HCT116 (cell line): ENCODE data around the gene MUS81. TPM values are rescaled to one million over a fixed set of nuclear protein-coding genes. Genes with fewer than 3 reads are reported as not detected.

Experiments
- ATAC-seq: fragments of 200-7000 bp; cut with Tn5 transposase; 2 replicates; pipeline ENCODE4 v1.9.1; 2020; ENCODE audit warnings: mild to moderate bottlenecking, moderate library complexity
- BruUV-seq: library from RNA; stranded (reverse); fragments of 400-500 nt; replicated peaks from 2 replicates; lab custom pipeline; 2021; lab: Mats Ljungman, UMichigan
- CTCF ChIA-PET: fragments of 300-600 bp; sonication (Branson Sonifier 250); formaldehyde crosslinking; loops from one replicate; lab custom pipeline; 2021; ENCODE audit warnings: antibody characterized with exemption; lab: Charles Lee
- POLR2A ChIA-PET: fragments of 300-600, 350-600 bp; sonication (Branson Sonifier 250); formaldehyde crosslinking; loops from one replicate; lab custom pipeline; 2021; ENCODE audit warnings: antibody characterized with exemption; lab: Charles Lee
- RAD21 ChIA-PET, 2 experiments: fragments of 300-600 bp; sonication (Branson Sonifier 250); formaldehyde crosslinking; loops; one replicate each; lab custom pipeline; 2023; ENCODE audit warnings: low total read pairs in 2 of 2; ENCODE audit not compliant: uncharacterized antibody in 2 of 2, unreplicated experiment in 2 of 2, low non-redundant PET in 1 of 2; lab: Charles Lee
- DNase-seq: peaks from one replicate; pipeline ENCODE4 v3.0.0-alpha.2; 2010; ENCODE audit warnings: low read depth, low spot score
- H2AFZ ChIP-seq: fragments of 200-600 bp; shearing (Covaris generic), sonication (generic); 2 replicates; pipeline ENCODE4 v1.6.1; 2017; ENCODE audit warnings: low read depth, mixed run types, mixed read lengths, antibody characterized with exemption, low read length; ENCODE audit not compliant: poor library complexity, severe bottlenecking
- H3K27ac ChIP-seq: 2 replicates; pipeline ENCODE4 v1.5.1; 2012; ENCODE audit warnings: low read depth, low read length
- H3K27me3 ChIP-seq: fragments of 200-600 bp; sonication (generic); 2 replicates; pipeline ENCODE4 v1.6.1; 2016; ENCODE audit warnings: mixed run types, low read length, mixed read lengths; ENCODE audit not compliant: insufficient read depth
- H3K36me3 ChIP-seq, 2 experiments: fragments of 200-500 bp in 1 of 2; fragments of 200-600 bp in 1 of 2; sonication (Bioruptor generic) in 1 of 2; sonication (generic) in 1 of 2; 2 replicates each; pipeline versions ENCODE4 v1.5.1 to v1.6.1; 2014 to 2016; ENCODE audit warnings: low read length in 2 of 2, inconsistent platforms in 1 of 2, mixed read lengths in 1 of 2, mixed run types in 1 of 2; ENCODE audit not compliant: insufficient read depth in 2 of 2, control insufficient read depth in 1 of 2
- H3K4me1 ChIP-seq, 2 experiments: fragments of 200-600 bp in 1 of 2; sonication (generic) in 1 of 2; 2 replicates each; pipeline versions ENCODE4 v1.5.1 to v1.6.1; 2012 to 2017; ENCODE audit warnings: low read length in 2 of 2, inconsistent platforms in 1 of 2, mild to moderate bottlenecking in 1 of 2, mixed read lengths in 1 of 2, mixed run types in 1 of 2, moderate library complexity in 1 of 2; ENCODE audit not compliant: insufficient read depth in 2 of 2, control insufficient read depth in 1 of 2
- H3K4me2 ChIP-seq: fragments of 200-600 bp; sonication (generic); 2 replicates; pipeline ENCODE4 v1.6.1; 2017; ENCODE audit warnings: mixed run types, low read length, mixed read lengths
- H3K4me3 ChIP-seq, 2 experiments: fragments of 200-600 bp in 1 of 2; sonication (generic) in 1 of 2; replicated peaks in 1 of 2; 2 replicates each; pipeline ENCODE4 v1.5.1; 2011 to 2016; ENCODE audit warnings: low read length in 2 of 2, control low read depth in 1 of 2, low read depth in 1 of 2, mild to moderate bottlenecking in 1 of 2, mixed read lengths in 1 of 2, mixed run types in 1 of 2
- H3K79me2 ChIP-seq: fragments of 200-600 bp; sonication (generic); 2 replicates; pipeline ENCODE4 v1.6.1; 2017; ENCODE audit warnings: mild to moderate bottlenecking, mixed run types, low read length, moderate library complexity, mixed read lengths; ENCODE audit not compliant: insufficient read depth
- H3K9ac ChIP-seq: fragments of 200-600 bp; sonication (generic); 2 replicates; pipeline ENCODE4 v1.6.1; 2016; ENCODE audit warnings: low read length, mixed read lengths
- H3K9me2 ChIP-seq: fragments of 200-600 bp; sonication (generic), shearing (Covaris generic); 2 replicates; pipeline ENCODE4 v1.6.1; 2017; ENCODE audit warnings: mixed run types, mild to moderate bottlenecking, moderate library complexity; ENCODE audit not compliant: insufficient read depth
- H3K9me3 ChIP-seq, 2 experiments: fragments of 200-500 bp in 1 of 2; fragments of 200-600 bp in 1 of 2; sonication (Bioruptor generic) in 1 of 2; sonication (generic) in 1 of 2; 2 replicates each; pipeline ENCODE4 v1.6.1; 2014 to 2017; ENCODE audit warnings: low read length in 2 of 2, mixed read lengths in 2 of 2, inconsistent platforms in 1 of 2, low read depth in 1 of 2, mild to moderate bottlenecking in 1 of 2, mixed run types in 1 of 2, moderate library complexity in 1 of 2; ENCODE audit not compliant: control insufficient read depth in 1 of 2, insufficient read depth in 1 of 2
- H4K20me1 ChIP-seq: fragments of 200-600 bp; sonication (generic), shearing (Covaris generic); 2 replicates; pipeline ENCODE4 v1.6.1; 2017; ENCODE audit warnings: mixed run types, mild to moderate bottlenecking, moderate library complexity; ENCODE audit not compliant: insufficient read depth
- CEBPB ChIP-seq: IDR thresholded peaks from 2 replicates; pipeline ENCODE4 v1.6.1; 2012; ENCODE audit warnings: low read depth
- EGR1 ChIP-seq: IDR thresholded peaks from 2 replicates; pipeline ENCODE4 v1.6.1; 2012; ENCODE audit warnings: low read depth
- ELF1 ChIP-seq: IDR thresholded peaks from 2 replicates; pipeline ENCODE4 v1.6.1; 2012; ENCODE audit warnings: low read depth, borderline replicate concordance
- JUND ChIP-seq: IDR thresholded peaks from 2 replicates; pipeline ENCODE4 v1.6.1; 2012
- SRF ChIP-seq: IDR thresholded peaks from 2 replicates; pipeline ENCODE4 v1.6.1; 2012; ENCODE audit warnings: low read depth
- intact Hi-C: fragments of 100-400 bp; cut with micrococcal nuclease; formaldehyde crosslinking; loops from 2 replicates; pipeline ENCODE4 v1.10.0; 2022
- total RNA-seq: library from RNA; stranded (reverse); gene quantifications from one replicate; pipeline ENCODE4 v1.2.1, GENCODE V29; 2021; ENCODE audit not compliant: unreplicated experiment
- TF ChIP-seq, protein P1 (sequence below), 3 experiments: fragments of 200-600 bp in 1 of 3; sonication (generic) in 1 of 3; IDR thresholded peaks in 2 of 3; conservative IDR thresholded peaks in 1 of 3; 2 replicates each; pipeline ENCODE4 v1.5.1; 2012 to 2017; ENCODE audit warnings: low read depth in 2 of 3, low read length in 2 of 3, antibody characterized with exemption in 1 of 3, borderline replicate concordance in 1 of 3, control low read depth in 1 of 3, mild to moderate bottlenecking in 1 of 3, mixed read lengths in 1 of 3, mixed run types in 1 of 3, moderate library complexity in 1 of 3; ENCODE audit not compliant: insufficient read depth in 1 of 3

Gene MUS81
- total RNA-seq, 1 experiment from 2014 or later: 47.2 TPM

DNA sequence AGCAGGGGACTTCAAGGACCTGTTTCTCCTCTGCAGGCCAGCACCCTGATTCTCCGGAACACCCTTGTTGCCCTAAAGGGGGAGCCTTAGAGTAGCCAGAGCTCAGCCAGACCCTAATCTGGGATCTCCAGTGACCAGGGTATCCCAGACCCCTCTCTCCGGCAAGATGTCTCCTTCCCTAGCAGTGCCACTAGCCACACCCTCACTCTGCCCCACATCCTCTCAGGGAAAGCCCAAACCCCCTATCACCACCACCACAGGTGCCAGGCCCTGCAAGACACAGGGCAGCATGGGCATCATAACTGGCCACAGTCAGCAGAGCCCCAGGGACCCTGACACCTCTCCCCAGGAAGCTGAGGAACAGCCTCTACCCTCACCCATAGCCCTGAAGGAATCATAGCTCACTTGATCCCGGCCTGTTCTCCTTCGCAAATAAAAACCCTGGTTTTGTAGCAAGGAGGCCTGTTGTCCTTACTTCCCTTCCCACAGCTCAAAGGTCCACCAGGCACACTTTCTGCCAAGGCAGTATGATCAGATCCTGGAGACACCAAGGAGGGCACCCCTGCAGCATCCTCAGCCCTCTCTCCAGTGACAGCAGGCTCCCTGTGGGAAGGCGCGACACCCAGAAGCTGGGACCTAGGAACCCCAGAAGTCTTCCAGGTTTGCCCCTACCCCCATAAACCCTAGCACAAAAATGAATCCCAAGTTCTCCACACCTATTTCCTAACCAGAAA lies 6.8 kb upstream of the MUS81 start:
- H3K36me3 ChIP-seq: peaks cover 31 to 56% of the 10 kb centered on the region in 2 experiments
- H3K4me3 ChIP-seq: no peak overlapping the region
- no peak for DNase-seq
- TF ChIP-seq ELF1: no peak
- no peak for TF ChIP-seq JUND
- no peak for TF ChIP-seq CEBPB
- TF ChIP-seq, protein P1, sequence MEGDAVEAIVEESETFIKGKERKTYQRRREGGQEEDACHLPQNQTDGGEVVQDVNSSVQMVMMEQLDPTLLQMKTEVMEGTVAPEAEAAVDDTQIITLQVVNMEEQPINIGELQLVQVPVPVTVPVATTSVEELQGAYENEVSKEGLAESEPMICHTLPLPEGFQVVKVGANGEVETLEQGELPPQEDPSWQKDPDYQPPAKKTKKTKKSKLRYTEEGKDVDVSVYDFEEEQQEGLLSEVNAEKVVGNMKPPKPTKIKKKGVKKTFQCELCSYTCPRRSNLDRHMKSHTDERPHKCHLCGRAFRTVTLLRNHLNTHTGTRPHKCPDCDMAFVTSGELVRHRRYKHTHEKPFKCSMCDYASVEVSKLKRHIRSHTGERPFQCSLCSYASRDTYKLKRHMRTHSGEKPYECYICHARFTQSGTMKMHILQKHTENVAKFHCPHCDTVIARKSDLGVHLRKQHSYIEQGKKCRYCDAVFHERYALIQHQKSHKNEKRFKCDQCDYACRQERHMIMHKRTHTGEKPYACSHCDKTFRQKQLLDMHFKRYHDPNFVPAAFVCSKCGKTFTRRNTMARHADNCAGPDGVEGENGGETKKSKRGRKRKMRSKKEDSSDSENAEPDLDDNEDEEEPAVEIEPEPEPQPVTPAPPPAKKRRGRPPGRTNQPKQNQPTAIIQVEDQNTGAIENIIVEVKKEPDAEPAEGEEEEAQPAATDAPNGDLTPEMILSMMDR (IDR thresholded peaks at IDR 0.05 in 2 of 3, conservative IDR thresholded peaks at IDR 0.05 in 1 of 3; ENCODE audit: borderline replicate concordance in 1 of 3, insufficient read depth in 1 of 3, low read depth in 2 of 3, low read length in 2 of 3): 0 out of 6 replicates have a peak, but pooled peaks of 1 of the 3 experiments have one; percentile 7
- TF ChIP-seq EGR1: no peak
- TF ChIP-seq, all 23 proteins: peak for 1
- POLR2A ChIA-PET: interaction anchor here (0.6 to 1.2 kb wide), 4 partner anchors 17 to 141 kb away, joined by 3 to 6 read pairs (median 4); partner anchors contain the start of genes FIBP and KAT5
- H3K9me2 ChIP-seq: no peaks in the 10 kb centered on the region
- peaks cover 7 to 15% of the 10 kb centered on the region in 2 experiments for H3K4me1 ChIP-seq
- CTCF ChIA-PET: no interaction called here
- no peak overlapping the region for H2AFZ ChIP-seq
- peaks cover 15% of the 10 kb centered on the region; the same call in 1 of the 2 replicates for H4K20me1 ChIP-seq
- intact Hi-C loops: no loop called here
- H3K4me2 ChIP-seq: no peak overlapping the region
- no peak for ATAC-seq
- BruUV-seq: no TSS peak
- H3K9me3 ChIP-seq: no peaks in the 10 kb centered on the region; a peak in 1 of 4 replicates
- RAD21 ChIA-PET: no interaction called here
- H3K27ac ChIP-seq: no peak overlapping the region; the same call in 1 of the 2 replicates
- no peak overlapping the region for H3K9ac ChIP-seq
- peaks cover 41% of the 10 kb centered on the region for H3K79me2 ChIP-seq
- no peaks in the 10 kb centered on the region for H3K27me3 ChIP-seq

DNA sequence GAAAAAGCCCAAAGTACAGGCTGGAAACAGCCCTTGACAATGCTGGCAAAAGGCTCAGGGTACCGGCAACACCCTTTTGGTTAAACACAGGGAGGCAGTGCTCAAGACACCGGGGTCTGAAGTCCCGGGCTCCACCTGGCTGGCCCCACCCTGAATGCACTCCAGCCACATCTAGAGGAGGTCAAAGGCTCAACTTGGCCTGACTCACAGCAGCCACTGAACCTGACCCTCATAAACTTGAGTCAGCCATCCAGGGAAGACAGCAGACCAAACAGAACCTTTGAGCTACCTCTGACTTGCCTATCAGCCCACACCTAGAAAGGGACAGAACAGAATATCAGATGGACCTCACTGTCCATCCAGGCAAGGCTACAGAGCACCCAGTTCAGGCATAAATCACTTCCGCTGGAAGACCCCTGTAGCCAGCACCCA lies 6.1 kb upstream of the MUS81 start:
- no peak for ATAC-seq
- RAD21 ChIA-PET: no interaction called here
- CTCF ChIA-PET: no interaction called here
- H3K9ac ChIP-seq: no peak overlapping the region
- H3K36me3 ChIP-seq: peaks cover 31 to 56% of the 10 kb centered on the region in 2 experiments
- no peak overlapping the region for H3K4me2 ChIP-seq
- H2AFZ ChIP-seq: no peak overlapping the region
- H3K9me3 ChIP-seq: no peaks in the 10 kb centered on the region; a peak in 1 of 4 replicates
- no peak for DNase-seq
- POLR2A ChIA-PET: no interaction called here
- H4K20me1 ChIP-seq: peaks cover 15% of the 10 kb centered on the region; the same call in 1 of the 2 replicates
- intact Hi-C loops: no loop called here
- H3K27me3 ChIP-seq: no peaks in the 10 kb centered on the region
- H3K4me3 ChIP-seq: no peak overlapping the region
- H3K9me2 ChIP-seq: no peaks in the 10 kb centered on the region
- BruUV-seq: no TSS peak
- peaks cover 14 to 23% of the 10 kb centered on the region in 2 experiments for H3K4me1 ChIP-seq
- H3K27ac ChIP-seq: no peak overlapping the region
- TF ChIP-seq SRF: no peak
- peaks cover 41% of the 10 kb centered on the region for H3K79me2 ChIP-seq
